ENCODE results near the gene PPM1H.

- TF ChIP-seq, protein P1, sequence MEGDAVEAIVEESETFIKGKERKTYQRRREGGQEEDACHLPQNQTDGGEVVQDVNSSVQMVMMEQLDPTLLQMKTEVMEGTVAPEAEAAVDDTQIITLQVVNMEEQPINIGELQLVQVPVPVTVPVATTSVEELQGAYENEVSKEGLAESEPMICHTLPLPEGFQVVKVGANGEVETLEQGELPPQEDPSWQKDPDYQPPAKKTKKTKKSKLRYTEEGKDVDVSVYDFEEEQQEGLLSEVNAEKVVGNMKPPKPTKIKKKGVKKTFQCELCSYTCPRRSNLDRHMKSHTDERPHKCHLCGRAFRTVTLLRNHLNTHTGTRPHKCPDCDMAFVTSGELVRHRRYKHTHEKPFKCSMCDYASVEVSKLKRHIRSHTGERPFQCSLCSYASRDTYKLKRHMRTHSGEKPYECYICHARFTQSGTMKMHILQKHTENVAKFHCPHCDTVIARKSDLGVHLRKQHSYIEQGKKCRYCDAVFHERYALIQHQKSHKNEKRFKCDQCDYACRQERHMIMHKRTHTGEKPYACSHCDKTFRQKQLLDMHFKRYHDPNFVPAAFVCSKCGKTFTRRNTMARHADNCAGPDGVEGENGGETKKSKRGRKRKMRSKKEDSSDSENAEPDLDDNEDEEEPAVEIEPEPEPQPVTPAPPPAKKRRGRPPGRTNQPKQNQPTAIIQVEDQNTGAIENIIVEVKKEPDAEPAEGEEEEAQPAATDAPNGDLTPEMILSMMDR (conservative IDR thresholded peaks at IDR 0.05; ENCODE audit: low read depth, low read length) = no peak
- no peak for TF ChIP-seq EZH2 (IDR thresholded peaks at IDR 0.05; ENCODE audit: borderline replicate concordance, low read depth, low read length, poor library complexity, severe bottlenecking)
Observed at GRCh38 chr12:62604373-62604772, 330.6 kb downstream of the PPM1H start.

All from A673 (cell line).